ENCODE data around the gene PFKFB2.

DNA sequence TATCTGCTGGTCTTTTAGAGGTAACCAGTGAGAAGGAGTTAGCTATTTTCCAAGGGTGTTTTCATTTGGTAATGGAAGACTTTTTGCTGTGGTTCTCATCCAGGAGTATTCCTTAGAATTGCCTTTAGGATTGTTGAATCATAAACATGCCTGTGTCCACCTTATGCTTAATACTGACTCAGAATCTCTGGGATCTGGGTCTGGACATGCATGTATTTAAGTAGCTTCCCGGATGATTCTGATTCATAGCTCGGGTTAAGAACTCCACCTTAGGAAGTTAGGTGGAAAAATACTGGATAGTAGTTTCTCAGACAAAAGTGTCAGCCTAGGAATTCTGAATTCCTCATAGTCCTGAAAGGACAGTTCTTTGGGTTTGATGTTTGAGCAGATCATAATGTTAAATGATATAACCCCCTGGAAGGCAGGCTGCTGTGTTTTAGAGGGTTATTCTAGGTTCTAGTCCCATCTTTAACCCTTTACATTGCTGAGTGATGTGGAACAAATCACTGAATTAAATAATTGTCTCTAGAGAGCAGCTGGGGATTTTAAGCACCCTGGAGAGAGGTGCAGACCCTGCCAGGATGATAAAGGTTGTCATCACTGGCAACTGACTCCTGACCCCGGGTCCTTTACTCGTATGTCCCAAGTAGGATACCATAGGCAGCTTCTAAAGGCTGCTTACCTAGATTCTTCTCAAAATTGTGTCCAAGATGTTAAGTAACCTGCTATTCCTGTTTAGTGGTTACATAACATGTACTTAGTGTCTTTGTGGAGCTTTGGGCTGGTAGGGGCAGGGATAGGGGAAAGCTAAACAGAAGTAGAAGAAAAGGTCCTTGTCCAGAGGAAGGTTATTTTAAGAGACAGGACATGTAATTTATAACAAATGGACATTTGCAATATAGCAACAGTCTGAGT is 21.1 kb downstream of the PFKFB2 start:
- TF ChIP-seq, protein P1, sequence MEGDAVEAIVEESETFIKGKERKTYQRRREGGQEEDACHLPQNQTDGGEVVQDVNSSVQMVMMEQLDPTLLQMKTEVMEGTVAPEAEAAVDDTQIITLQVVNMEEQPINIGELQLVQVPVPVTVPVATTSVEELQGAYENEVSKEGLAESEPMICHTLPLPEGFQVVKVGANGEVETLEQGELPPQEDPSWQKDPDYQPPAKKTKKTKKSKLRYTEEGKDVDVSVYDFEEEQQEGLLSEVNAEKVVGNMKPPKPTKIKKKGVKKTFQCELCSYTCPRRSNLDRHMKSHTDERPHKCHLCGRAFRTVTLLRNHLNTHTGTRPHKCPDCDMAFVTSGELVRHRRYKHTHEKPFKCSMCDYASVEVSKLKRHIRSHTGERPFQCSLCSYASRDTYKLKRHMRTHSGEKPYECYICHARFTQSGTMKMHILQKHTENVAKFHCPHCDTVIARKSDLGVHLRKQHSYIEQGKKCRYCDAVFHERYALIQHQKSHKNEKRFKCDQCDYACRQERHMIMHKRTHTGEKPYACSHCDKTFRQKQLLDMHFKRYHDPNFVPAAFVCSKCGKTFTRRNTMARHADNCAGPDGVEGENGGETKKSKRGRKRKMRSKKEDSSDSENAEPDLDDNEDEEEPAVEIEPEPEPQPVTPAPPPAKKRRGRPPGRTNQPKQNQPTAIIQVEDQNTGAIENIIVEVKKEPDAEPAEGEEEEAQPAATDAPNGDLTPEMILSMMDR (IDR thresholded peaks at IDR 0.05): no peak
- TF ChIP-seq POLR2A (IDR thresholded peaks at IDR 0.05): no peak
